LNCAP (cell line): ENCODE data around the gene BAIAP2.

Source experiments
- TF ChIP-seq, protein P1 (sequence below): fragments of 450-650 bp; IDR thresholded peaks from 2 replicates; pipeline ENCODE4 v1.5.1; 2017; ENCODE audit warnings: mild to moderate bottlenecking

BAIAP2 gene

DNA sequence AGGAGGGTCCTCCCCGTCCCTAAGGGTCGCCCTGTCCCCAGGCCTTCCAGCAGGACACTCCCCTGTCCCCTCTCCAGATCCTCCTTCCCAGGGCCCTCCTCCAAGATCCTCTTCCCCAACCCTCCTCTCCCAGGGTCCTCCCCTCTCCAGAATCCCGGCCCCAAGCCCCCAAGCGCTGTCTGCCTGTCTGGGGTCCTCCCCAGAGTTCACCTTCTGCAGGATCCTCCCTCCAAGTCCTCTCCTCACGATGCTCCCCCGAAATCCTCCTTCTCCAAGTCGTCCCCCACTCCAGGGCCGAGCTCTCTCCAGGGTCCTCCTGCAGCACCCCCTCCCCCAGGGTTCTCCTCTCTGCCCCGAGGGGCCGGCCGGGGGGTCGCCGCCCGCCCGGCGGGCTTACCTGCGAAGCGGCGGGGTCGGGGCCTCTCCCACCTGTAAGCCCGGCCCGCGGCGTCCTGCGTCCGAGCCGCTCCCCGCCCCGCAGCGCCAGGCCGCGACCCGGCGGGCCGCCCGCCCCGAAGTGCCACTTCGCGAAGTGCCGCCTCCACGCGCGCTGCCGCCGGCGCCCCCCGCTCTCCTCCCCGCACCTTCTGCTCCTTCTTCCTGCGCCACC is 678 bp upstream of the BAIAP2 start:
- TF ChIP-seq, protein P1, sequence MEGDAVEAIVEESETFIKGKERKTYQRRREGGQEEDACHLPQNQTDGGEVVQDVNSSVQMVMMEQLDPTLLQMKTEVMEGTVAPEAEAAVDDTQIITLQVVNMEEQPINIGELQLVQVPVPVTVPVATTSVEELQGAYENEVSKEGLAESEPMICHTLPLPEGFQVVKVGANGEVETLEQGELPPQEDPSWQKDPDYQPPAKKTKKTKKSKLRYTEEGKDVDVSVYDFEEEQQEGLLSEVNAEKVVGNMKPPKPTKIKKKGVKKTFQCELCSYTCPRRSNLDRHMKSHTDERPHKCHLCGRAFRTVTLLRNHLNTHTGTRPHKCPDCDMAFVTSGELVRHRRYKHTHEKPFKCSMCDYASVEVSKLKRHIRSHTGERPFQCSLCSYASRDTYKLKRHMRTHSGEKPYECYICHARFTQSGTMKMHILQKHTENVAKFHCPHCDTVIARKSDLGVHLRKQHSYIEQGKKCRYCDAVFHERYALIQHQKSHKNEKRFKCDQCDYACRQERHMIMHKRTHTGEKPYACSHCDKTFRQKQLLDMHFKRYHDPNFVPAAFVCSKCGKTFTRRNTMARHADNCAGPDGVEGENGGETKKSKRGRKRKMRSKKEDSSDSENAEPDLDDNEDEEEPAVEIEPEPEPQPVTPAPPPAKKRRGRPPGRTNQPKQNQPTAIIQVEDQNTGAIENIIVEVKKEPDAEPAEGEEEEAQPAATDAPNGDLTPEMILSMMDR: no peak

DNA sequence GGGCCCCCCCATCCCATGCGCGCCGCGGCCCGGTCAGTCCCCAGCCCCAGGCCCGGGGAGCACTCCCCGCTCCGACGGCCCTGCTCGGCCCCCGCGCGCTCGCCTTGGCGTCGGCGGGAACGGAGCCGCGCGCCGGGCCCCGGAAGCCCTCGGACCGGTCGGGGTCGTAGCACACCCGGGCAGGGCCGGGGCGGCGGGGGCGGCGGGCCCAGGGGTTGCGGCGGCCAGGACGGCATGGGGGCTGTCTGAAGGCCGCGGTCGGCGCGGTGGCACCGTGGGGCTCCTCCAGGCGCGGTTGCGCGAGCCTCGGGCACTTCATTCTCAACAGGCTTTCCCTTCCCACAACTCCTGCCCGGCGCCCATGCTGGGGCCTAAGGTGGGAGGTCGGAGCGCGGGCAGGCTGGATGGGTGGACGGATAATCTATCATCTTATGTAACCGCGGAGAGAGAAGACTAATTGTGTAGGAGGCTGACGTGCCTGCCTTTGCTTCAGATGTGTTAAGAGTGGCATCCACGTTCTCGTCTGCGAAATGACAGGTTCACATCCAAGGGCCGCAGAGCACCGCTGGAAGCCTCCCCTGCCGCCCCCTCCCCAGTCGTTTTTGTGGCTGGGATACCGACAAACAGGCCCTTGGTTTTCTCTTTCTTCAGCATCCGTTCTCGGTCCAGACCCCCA is 708 bp downstream of the BAIAP2 start:
- TF ChIP-seq, protein P1: no peak

DNA sequence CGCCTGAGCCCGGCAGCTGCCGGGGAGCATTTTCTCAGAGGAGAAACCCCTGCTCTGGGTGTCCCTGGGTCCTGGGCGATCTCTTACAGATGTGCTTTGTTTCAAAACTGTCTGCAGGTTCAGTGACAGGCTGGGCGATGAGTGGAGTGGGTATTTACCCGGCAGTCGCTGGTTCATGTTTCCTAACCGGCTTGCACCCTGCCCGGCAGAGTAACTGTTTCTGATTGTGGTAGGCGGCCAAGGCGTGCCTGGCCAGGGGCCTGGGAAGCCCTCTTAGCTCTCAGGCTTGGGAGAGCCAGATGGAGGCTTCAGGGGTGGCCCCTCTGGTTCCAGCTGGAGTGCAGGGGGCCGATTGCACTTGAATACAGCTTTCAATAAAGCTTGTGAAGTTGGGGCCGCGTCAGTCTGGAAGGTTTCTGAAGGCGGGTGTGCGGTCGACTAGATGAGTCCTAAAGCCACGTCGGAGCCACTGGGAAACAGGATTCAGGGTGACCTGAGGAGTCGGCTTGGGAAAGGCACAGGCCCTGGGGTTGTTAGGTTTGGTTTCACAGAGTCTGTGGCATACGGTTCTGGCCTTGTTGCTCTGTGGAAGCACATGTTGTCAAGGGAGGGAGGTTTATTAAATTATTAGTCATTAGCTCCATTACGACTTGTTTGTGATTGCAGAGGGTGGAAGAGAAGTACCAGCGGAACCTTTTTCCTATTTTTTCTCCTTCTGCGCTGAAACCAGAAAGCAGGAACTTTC is 1.4 kb downstream of the BAIAP2 start:
- TF ChIP-seq, protein P1: no peak

DNA sequence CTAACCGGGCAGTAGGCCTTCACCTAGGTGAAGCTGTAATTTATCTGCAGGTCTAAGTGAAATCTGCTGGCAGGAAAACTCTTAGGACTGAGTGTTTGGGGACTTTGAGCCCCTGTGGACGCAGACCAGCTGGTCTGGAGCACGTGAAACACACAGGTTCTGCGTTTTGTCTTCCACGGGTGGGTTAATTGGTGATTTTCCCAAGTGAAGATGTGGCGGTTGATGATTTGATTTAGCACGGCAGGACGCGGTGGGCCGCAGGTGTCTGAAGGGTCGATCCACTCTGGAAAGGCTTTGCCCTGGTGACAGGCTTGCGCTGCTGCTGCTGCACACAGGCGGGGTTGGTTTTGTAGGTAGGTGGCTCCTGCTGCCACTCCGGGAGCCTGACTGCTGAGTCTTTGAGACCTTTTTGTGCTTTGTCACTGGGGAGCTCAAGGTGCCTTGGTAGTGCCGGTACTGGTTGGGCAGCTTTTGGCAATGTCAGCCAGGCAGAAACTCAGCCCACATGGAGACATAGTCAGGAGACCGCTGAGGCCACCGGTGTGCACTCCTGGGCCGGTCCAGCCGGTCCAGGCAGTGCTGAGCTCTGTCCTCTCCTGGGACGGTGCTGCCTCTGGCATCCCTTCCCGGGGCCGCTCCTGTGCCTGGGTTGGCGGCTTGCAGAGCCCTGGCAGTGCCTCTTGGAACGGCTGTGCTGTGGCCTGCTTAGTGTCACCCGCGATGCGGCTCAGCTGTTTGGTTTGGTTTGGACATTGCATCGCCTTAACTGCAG is 2.3 kb downstream of the BAIAP2 start:
- TF ChIP-seq, protein P1: no peak

DNA sequence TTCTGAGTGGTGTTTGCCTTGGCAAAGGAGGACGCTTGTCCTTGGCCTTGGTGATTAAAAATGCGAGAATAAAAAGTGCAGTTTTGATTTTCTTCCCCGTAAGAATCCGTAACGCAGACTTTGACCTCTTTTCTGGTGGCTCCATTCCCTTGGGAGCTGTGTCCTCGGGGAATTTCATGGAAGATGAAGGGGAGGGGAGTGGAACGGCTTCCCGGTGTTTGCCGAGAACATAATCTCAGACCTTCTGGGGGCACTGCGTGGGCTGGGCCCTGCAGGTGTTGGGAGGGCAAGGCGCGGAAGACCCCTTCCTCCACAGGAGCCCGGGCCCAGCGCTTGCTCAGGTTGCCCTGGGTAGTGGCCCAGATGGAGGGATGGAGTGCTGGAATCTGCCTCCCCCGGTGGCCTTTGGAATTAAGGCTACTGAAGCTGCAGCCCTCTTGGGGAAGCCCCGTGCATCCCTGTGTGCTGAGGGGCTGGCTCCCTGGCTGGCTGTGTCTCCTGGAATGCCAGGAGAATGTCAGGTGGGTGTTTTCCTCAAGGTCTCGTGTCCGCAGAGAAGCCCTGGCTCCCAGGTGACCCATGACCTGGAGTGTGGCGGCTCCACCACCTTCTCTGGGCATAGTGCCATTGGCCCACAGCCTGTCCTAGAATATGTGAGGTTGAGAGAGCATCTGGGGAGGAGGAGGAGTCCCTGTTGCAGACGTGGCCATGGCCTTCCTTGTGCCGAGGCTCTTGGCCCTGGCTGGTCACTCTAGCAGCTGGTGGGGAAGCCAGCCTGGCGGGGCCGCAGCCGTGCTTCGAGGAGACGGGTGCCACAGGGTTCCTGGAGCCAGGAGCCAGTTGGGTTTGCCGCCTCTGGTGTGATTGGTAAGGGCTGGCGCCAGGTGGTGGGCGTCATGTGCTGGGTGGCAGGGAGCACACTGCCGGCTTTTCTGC is 3.1 kb downstream of the BAIAP2 start:
- TF ChIP-seq, protein P1: no peak

DNA sequence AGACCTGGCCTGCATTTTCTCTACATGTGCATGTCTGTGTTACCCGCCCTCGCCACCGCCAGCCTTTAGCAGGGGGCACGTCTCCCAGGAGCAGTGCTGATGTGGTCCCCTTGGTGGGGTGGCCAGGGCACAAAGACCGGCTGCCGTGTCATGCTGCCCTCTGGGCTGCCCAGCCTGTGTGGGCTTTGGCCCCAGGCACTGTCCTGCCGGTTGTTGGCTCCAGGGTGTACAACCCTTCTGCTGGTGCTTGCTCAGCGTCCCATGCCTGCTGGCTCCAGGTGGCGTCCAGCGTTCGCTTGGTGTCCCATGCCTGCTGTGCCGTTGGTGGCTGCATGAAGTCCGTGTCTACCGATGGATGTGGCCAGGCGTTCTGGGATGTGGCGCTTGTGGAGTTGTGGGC is 4.1 kb downstream of the BAIAP2 start:
- TF ChIP-seq, protein P1: no peak
